ENCODE measurements around the gene GPLD1. TPM values are rescaled to one million over a fixed set of nuclear protein-coding genes. Genes with fewer than 3 reads are reported as not detected.
A peak's percentile ranks its signal among the peaks of the same experiment; 100 is the strongest.

The GPLD1 gene
- total and polyA plus RNA-seq, 2 experiments from 2014 or later = 3.8 to 11.1 TPM

- no peak overlapping the region for H3K27ac Mint-ChIP-seq
- peaks cover 1% of the 10 kb centered on the region for H3K27me3 Mint-ChIP-seq (ENCODE audit: insufficient read depth, low read depth, poor library complexity)
- H3K4me3 Mint-ChIP-seq = no peak overlapping the region
- ATAC-seq = peak; percentile 99
- Histone ChIP-seq H3K4me2 (no peak overlapping the region), H3K27ac (ENCODE audit: low read depth) (no peak overlapping the region), H3K36me3 (ENCODE audit: insufficient read depth) (no peaks in the 10 kb centered on the region), H3K79me2 (replicated peaks; ENCODE audit: insufficient read depth) (no peaks in the 10 kb centered on the region), H3K4me1 (ENCODE audit: insufficient read depth) (no peaks in the 10 kb centered on the region), H3K9me2 (ENCODE audit: insufficient read depth) (no peaks in the 10 kb centered on the region), H2AFZ (no peak overlapping the region; the same call in 1 of the 2 replicates), H3F3A (replicated peaks; ENCODE audit: low read depth) (no peaks in the 10 kb centered on the region), H3K4me3 (no peak overlapping the region), H4K20me1 (replicated peaks; ENCODE audit: insufficient read depth) (no peaks in the 10 kb centered on the region), H3K27me3 (ENCODE audit: insufficient read depth) (no peaks in the 10 kb centered on the region)
- no peaks in the 10 kb centered on the region for H3K4me1 Mint-ChIP-seq
- no peaks in the 10 kb centered on the region for H3K9me3 Mint-ChIP-seq
- H3K36me3 Mint-ChIP-seq (ENCODE audit: low read depth) = no peaks in the 10 kb centered on the region
- TF ChIP-seq, protein P1, sequence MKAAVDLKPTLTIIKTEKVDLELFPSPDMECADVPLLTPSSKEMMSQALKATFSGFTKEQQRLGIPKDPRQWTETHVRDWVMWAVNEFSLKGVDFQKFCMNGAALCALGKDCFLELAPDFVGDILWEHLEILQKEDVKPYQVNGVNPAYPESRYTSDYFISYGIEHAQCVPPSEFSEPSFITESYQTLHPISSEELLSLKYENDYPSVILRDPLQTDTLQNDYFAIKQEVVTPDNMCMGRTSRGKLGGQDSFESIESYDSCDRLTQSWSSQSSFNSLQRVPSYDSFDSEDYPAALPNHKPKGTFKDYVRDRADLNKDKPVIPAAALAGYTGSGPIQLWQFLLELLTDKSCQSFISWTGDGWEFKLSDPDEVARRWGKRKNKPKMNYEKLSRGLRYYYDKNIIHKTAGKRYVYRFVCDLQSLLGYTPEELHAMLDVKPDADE (IDR thresholded peaks at IDR 0.05) = no peak
- no peak for TF ChIP-seq ZNF331 (CRISPR knock-in tag; IDR thresholded peaks at IDR 0.05; ENCODE audit: low read depth)
- no peak for TF ChIP-seq EZH2 (IDR thresholded peaks at IDR 0.05; ENCODE audit: low read depth, unreplicated experiment)
- TF ChIP-seq EZH2phosphoT487 (IDR thresholded peaks at IDR 0.05; ENCODE audit: unreplicated experiment) = no peak
- no peak for TF ChIP-seq POLR2AphosphoS5 (IDR thresholded peaks at IDR 0.05; ENCODE audit: low read depth)
- TF ChIP-seq REST (IDR thresholded peaks at IDR 0.05; ENCODE audit: unreplicated experiment) = no peak
- TF ChIP-seq STAT1 (IDR thresholded peaks at IDR 0.05; ENCODE audit: unreplicated experiment) = no peak
- TF ChIP-seq JUNB (IDR thresholded peaks at IDR 0.05; ENCODE audit: unreplicated experiment) = no peak
- peak; percentile 79 to 89 for TF ChIP-seq CTCF (conservative IDR thresholded peaks at IDR 0.05; ENCODE audit: low read depth in 2 of 2)
- peak; percentile 80 for TF ChIP-seq ZNF462 (CRISPR knock-in tag; IDR thresholded peaks at IDR 0.05)
- TF ChIP-seq NANOG (IDR thresholded peaks at IDR 0.05; ENCODE audit: borderline replicate concordance) = no peak
- DNase-seq (ENCODE audit: low spot score) = peak; percentile 74
Measured at GRCh38 chr6:24520929-24521546, 31.7 kb upstream of the GPLD1 start.

Measured in GM23338 (cell line).